Measurements from ENCODE around the gene ALK.

Gene ALK

GRCh38 chr2:29796446-29796845 lies 124.9 kb downstream of the ALK start:
- DNase-seq (ENCODE audit: low read depth in 3 of 3), result no peak

GRCh38 chr2:29789911-29790485 lies 131.4 kb downstream of the ALK start:
- no peak for DNase-seq (ENCODE audit: low read depth in 3 of 3)

GRCh38 chr2:29787473-29788465 lies 133.6 kb downstream of the ALK start:
- DNase-seq (ENCODE audit: low read depth in 3 of 3), result no peak

- no peak for DNase-seq (ENCODE audit: low read depth in 3 of 3)
Measured at GRCh38 chr2:29786361-29786760, 135.0 kb downstream of the ALK start.

- DNase-seq (ENCODE audit: low read depth in 3 of 3), result no peak
Measured at GRCh38 chr2:29783666-29784065, 137.7 kb downstream of the ALK start.

GRCh38 chr2:29782549-29783458 lies 138.6 kb downstream of the ALK start:
- no peak for DNase-seq (ENCODE audit: low read depth in 3 of 3)

- no peak for DNase-seq (ENCODE audit: low read depth in 3 of 3)
Measured at GRCh38 chr2:29782087-29782486, 139.3 kb downstream of the ALK start.

GRCh38 chr2:29780906-29781305 lies 140.5 kb downstream of the ALK start:
- DNase-seq (ENCODE audit: low read depth in 3 of 3), result no peak

- no peak for DNase-seq (ENCODE audit: low read depth in 3 of 3)
Measured at GRCh38 chr2:29777161-29777560, 144.2 kb downstream of the ALK start.

- no peak for DNase-seq (ENCODE audit: low read depth in 3 of 3)
Measured at GRCh38 chr2:29776406-29776805, 145.0 kb downstream of the ALK start.

- no peak for DNase-seq (ENCODE audit: low read depth in 3 of 3)
Measured at GRCh38 chr2:29775937-29776336, 145.4 kb downstream of the ALK start.

- DNase-seq (ENCODE audit: low read depth in 3 of 3), result no peak
Measured at GRCh38 chr2:29774624-29775023, 146.8 kb downstream of the ALK start.

GRCh38 chr2:29770846-29771245 lies 150.5 kb downstream of the ALK start:
- DNase-seq (ENCODE audit: low read depth in 3 of 3), result no peak

GRCh38 chr2:29769847-29770246 lies 151.5 kb downstream of the ALK start:
- DNase-seq (ENCODE audit: low read depth in 3 of 3), result no peak

- DNase-seq (ENCODE audit: low read depth in 3 of 3), result no peak
Measured at GRCh38 chr2:29767606-29768335, 153.6 kb downstream of the ALK start.

- no peak for DNase-seq (ENCODE audit: low read depth in 3 of 3)
Measured at GRCh38 chr2:29766191-29766590, 155.2 kb downstream of the ALK start.

- DNase-seq (ENCODE audit: low read depth in 3 of 3), result no peak
Measured at GRCh38 chr2:29765721-29766120, 155.7 kb downstream of the ALK start.

- DNase-seq (ENCODE audit: low read depth in 3 of 3), result no peak
Measured at GRCh38 chr2:29763371-29763770, 158.0 kb downstream of the ALK start.

- DNase-seq (ENCODE audit: low read depth in 3 of 3), result no peak
Measured at GRCh38 chr2:29762239-29762638, 159.1 kb downstream of the ALK start.

- no peak for DNase-seq (ENCODE audit: low read depth in 3 of 3)
Measured at GRCh38 chr2:29761278-29761677, 160.1 kb downstream of the ALK start.

GRCh38 chr2:29760008-29760407 lies 161.4 kb downstream of the ALK start:
- no peak for DNase-seq (ENCODE audit: low read depth in 3 of 3)

Data from stimulated activated CD4-positive, alpha-beta T cell treated with anti-CD3 and anti-CD28 coated beads, TNF-alpha, amount 100 ng/mL, for 4 hours (primary cell).